Measurements from ENCODE around the gene FGF5. TPM values are rescaled to one million over a fixed set of nuclear protein-coding genes. Genes with fewer than 3 reads are reported as not detected.
"Not testable (repeated sequence)": the region's sequence is repeated elsewhere in the genome, so short reads cannot be mapped to it uniquely, and the experiment has no call there.

FGF5 gene
- total RNA-seq, 4 donors from 2014 or later = 0.14 to 4.1 (median 0.16) TPM; not detected in 1

DNA sequence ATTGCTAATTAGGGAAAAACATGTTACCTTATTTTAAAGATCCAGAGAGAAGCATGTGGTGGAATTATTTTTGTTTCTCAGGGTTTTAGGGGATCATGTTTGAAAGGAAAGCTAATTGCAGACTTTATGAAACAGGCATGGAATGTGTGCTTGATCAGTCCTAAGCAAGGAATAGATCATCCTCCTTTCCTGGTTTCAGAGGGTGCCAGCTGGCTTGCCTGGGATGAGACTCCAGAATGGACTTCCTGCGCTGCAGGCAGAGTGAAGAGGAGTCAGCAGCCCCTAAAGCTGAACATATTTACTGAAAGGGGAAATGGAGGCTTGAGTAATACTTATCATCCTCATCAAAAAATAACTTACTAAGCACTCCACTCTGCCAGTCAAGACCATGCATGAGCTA lies 13.3 kb downstream of the FGF5 start:
- WGBS, 2 donors (ENCODE audit: low coverage in 1 of 2) = 83% methylated on average over 1 of the region's 1 CpG; no CpG with 5 or more reads in 1 of the 2 donors

DNA sequence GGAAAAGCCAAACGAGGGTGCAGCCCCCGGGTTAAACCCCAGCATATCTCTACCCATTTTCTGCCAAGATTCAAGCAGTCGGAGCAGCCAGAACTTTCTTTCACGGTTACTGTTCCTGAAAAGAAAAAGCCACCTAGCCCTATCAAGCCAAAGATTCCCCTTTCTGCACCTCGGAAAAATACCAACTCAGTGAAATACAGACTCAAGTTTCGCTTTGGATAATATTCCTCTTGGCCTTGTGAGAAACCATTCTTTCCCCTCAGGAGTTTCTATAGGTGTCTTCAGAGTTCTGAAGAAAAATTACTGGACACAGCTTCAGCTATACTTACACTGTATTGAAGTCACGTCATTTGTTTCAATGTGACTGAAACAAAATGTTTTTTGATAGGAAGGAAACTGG lies 20.0 kb downstream of the FGF5 start:
- Histone ChIP-seq H3K4me3 (no peak overlapping the region), H3K27me3 (no peaks in the 10 kb centered on the region), H3K9me3 (no peaks in the 10 kb centered on the region), H3K4me1 (no peaks in the 10 kb centered on the region), H3K36me3 (no peaks in the 10 kb centered on the region), H3K27ac (no peak overlapping the region)
- TF ChIP-seq POLR2A (IDR thresholded peaks at IDR 0.05) (no peak), POLR2AphosphoS5 (IDR thresholded peaks at IDR 0.05) (no peak), EP300 (IDR thresholded peaks at IDR 0.05; ENCODE audit: low read depth) (no peak)
- TF ChIP-seq, protein P1, sequence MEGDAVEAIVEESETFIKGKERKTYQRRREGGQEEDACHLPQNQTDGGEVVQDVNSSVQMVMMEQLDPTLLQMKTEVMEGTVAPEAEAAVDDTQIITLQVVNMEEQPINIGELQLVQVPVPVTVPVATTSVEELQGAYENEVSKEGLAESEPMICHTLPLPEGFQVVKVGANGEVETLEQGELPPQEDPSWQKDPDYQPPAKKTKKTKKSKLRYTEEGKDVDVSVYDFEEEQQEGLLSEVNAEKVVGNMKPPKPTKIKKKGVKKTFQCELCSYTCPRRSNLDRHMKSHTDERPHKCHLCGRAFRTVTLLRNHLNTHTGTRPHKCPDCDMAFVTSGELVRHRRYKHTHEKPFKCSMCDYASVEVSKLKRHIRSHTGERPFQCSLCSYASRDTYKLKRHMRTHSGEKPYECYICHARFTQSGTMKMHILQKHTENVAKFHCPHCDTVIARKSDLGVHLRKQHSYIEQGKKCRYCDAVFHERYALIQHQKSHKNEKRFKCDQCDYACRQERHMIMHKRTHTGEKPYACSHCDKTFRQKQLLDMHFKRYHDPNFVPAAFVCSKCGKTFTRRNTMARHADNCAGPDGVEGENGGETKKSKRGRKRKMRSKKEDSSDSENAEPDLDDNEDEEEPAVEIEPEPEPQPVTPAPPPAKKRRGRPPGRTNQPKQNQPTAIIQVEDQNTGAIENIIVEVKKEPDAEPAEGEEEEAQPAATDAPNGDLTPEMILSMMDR (IDR thresholded peaks at IDR 0.05) = no peak
- DNase-seq = no peak
- in situ Hi-C loops (cut with MboI; ENCODE audit: low pct_ligation_motif_present in 1 of 4, low pct_unique_long_range_greater_than_20kb in 1 of 4, low sequenced_read_pairs in 3 of 4) (no loop called here), intact Hi-C loops (cut with DNase I; ENCODE audit: low total_unique reads) (no loop called here)
- WGBS, 2 donors (ENCODE audit: low coverage in 1 of 2) = 63 to 72% methylated on average over 7 of the region's 7 CpGs

More for the DNA sequence above, 13.3 kb downstream of the FGF5 start:
- no peak overlapping the region for H3K4me3 ChIP-seq
- H3K36me3 ChIP-seq = no peaks in the 10 kb centered on the region
- TF ChIP-seq EP300 (IDR thresholded peaks at IDR 0.05; ENCODE audit: low read depth) (no peak), POLR2A (IDR thresholded peaks at IDR 0.05) (no peak), POLR2AphosphoS5 (IDR thresholded peaks at IDR 0.05) (no peak)
- TF ChIP-seq, protein P1 (IDR thresholded peaks at IDR 0.05) = no peak
- in situ Hi-C loops (cut with MboI; ENCODE audit: low pct_ligation_motif_present in 1 of 4, low pct_unique_long_range_greater_than_20kb in 1 of 4, low sequenced_read_pairs in 3 of 4) (no loop called here), intact Hi-C loops (cut with DNase I; ENCODE audit: low total_unique reads) (no loop called here)
- no peak for DNase-seq
- H3K27ac ChIP-seq = no peak overlapping the region
- H3K9me3 ChIP-seq = no peaks in the 10 kb centered on the region
- peaks cover 9% of the 10 kb centered on the region for H3K27me3 ChIP-seq
- H3K4me1 ChIP-seq = no peaks in the 10 kb centered on the region

DNA sequence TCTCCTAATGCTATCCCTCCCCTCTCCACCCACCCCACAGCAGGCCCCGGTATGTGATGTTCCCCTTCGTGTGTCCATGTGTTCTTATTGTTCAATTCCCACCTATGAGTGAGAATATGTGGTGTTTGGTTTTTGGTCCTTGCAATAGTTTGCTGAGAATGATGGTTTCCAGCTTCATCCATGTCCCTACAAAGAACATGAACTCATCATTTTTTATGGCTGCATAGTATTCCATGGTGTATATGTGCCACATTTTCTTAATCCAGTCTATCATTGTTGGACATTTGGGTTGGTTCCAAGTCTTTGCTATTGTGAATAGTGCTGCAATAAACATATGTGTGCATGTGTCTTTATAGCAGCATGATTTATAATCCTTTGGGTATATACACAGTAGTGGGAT lies 24.2 kb downstream of the FGF5 start:
- intact Hi-C loops (cut with DNase I; ENCODE audit: low total_unique reads); H3K27me3 ChIP-seq; DNase-seq; H3K36me3 ChIP-seq; H3K9me3 ChIP-seq; H3K27ac ChIP-seq; in situ Hi-C loops (cut with MboI; ENCODE audit: low pct_ligation_motif_present in 1 of 4, low pct_unique_long_range_greater_than_20kb in 1 of 4, low sequenced_read_pairs in 3 of 4); H3K4me1 ChIP-seq; H3K4me3 ChIP-seq: not testable (repeated sequence)
- 93% methylated on average over 2 of the region's 2 CpGs; no CpG with 5 or more reads in 1 of the 2 donors for WGBS, 2 donors (ENCODE audit: low coverage in 1 of 2)

DNA sequence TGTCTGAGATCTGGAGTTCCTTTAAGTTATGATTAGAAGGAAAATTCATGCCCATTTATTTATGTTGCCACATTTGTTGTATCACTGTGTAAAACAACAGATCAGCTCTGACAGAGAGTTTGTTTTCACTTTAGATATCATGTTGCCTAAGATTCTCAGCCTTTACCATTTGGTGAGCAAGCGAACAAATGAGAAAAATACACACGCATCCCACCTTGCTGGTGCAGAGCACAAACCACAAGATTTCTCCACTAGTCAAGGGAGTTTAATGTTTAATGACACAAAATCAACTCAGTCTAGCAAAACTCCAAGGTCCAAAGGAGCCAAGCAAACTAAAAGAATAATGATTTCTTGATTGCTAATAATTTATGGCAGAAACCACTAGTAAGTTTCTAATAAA lies 27.7 kb downstream of the FGF5 start:
- DNase-seq = no peak
- H3K4me1 ChIP-seq = no peaks in the 10 kb centered on the region
- H3K36me3 ChIP-seq = no peaks in the 10 kb centered on the region
- no peak overlapping the region for H3K27ac ChIP-seq
- H3K9me3 ChIP-seq = no peaks in the 10 kb centered on the region
- no peaks in the 10 kb centered on the region for H3K27me3 ChIP-seq
- no peak for TF ChIP-seq EP300 (IDR thresholded peaks at IDR 0.05; ENCODE audit: low read depth)
- TF ChIP-seq, protein P1 (IDR thresholded peaks at IDR 0.05) = no peak
- TF ChIP-seq POLR2AphosphoS5 (IDR thresholded peaks at IDR 0.05) = no peak
- no peak for TF ChIP-seq POLR2A (IDR thresholded peaks at IDR 0.05)
- in situ Hi-C loops (cut with MboI; ENCODE audit: low pct_ligation_motif_present in 1 of 4, low pct_unique_long_range_greater_than_20kb in 1 of 4, low sequenced_read_pairs in 3 of 4) (no loop called here), intact Hi-C loops (cut with DNase I; ENCODE audit: low total_unique reads) (no loop called here)
- WGBS, 2 donors (ENCODE audit: low coverage in 1 of 2) = 85 to 94% methylated on average over 2 of the region's 2 CpGs
- no peak overlapping the region for H3K4me3 ChIP-seq

DNA sequence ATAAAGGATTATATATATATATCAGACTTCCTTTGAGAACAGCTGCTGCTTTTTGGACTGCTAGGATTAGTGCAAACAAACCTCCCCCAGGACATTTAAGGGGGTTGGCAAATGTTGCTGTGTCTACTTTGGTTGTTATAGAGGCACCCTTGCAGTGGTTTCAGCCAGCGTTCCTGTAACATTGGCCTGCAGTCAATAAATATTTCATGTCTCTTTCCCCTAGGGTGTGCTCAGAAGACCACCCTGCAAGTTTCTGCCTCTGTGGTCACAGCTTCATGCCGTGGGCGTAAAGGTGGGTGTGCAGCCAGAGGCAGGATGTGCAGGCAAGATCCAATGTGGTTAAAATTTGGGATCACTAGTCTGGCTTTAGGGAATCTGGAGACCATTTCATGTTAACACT lies 28.9 kb downstream of the FGF5 start:
- no peak for TF ChIP-seq POLR2AphosphoS5 (IDR thresholded peaks at IDR 0.05)
- no peak for TF ChIP-seq POLR2A (IDR thresholded peaks at IDR 0.05)
- TF ChIP-seq EP300 (IDR thresholded peaks at IDR 0.05; ENCODE audit: low read depth) = no peak
- TF ChIP-seq, protein P1 (IDR thresholded peaks at IDR 0.05) = no peak
- in situ Hi-C loops (cut with MboI; ENCODE audit: low pct_ligation_motif_present in 1 of 4, low pct_unique_long_range_greater_than_20kb in 1 of 4, low sequenced_read_pairs in 3 of 4) = no loop called here
- no peaks in the 10 kb centered on the region for H3K27me3 ChIP-seq
- WGBS, 2 donors (ENCODE audit: low coverage in 1 of 2) = 69 to 90% methylated on average over 2 to 3 of the region's 3 CpGs
- H3K4me3 ChIP-seq = no peak overlapping the region
- H3K9me3 ChIP-seq = no peaks in the 10 kb centered on the region
- no peaks in the 10 kb centered on the region for H3K4me1 ChIP-seq
- H3K36me3 ChIP-seq = no peaks in the 10 kb centered on the region
- H3K27ac ChIP-seq = no peak overlapping the region
- intact Hi-C loops (cut with DNase I; ENCODE audit: low total_unique reads) = no loop called here
- DNase-seq = no peak

All from transverse colon (tissue), 4 donors.